IMR-90 (cell line): ENCODE data around the gene KATNB1. TPM values are rescaled to one million over a fixed set of nuclear protein-coding genes. Genes with fewer than 3 reads are reported as not detected.

ENCODE experiments used
- ATAC-seq: fragments of 200-7000 bp; cut with Tn5 transposase; 2 replicates; pipeline ENCODE4 v1.9.1; 2020; ENCODE audit warnings: low read depth, mild to moderate bottlenecking, moderate library complexity
- BruUV-seq: library from RNA; stranded (reverse); fragments of 400-500 nt; replicated peaks from 2 replicates; lab custom pipeline; 2021; lab: Mats Ljungman, UMichigan
- CTCF ChIA-PET: fragments of 300-600 bp; formaldehyde crosslinking; extraction: SDS; loops from one replicate; lab custom pipeline; 2021; ENCODE audit warnings: antibody characterized with exemption; lab: Yijun Ruan, JAX
- POLR2A ChIA-PET: fragments of 300-600 bp; sonication (Branson Sonifier 250); formaldehyde crosslinking; loops from one replicate; lab custom pipeline; 2022; ENCODE audit warnings: antibody characterized with exemption; ENCODE audit not compliant: unreplicated experiment; lab: Charles Lee
- DNase-seq: peaks from one replicate; pipeline ENCODE4 v3.0.0; 2013
- H2AFZ ChIP-seq: replicated peaks from 2 replicates; pipeline ENCODE3; 2013; ENCODE audit warnings: low read length, mild to moderate bottlenecking; ENCODE audit not compliant: poor library complexity
- H2AK5ac ChIP-seq: 2 replicates; pipeline ENCODE4 v1.6.1; 2013; ENCODE audit warnings: low read depth, low read length, inconsistent platforms
- H2AK9ac ChIP-seq: replicated peaks from 2 replicates; pipeline ENCODE3; 2013; ENCODE audit warnings: mild to moderate bottlenecking, low read depth, low read length, moderate library complexity; ENCODE audit not compliant: poor library complexity
- H2BK120ac ChIP-seq: 2 replicates; pipeline ENCODE4 v1.6.1; 2013; ENCODE audit warnings: low read depth, low read length, inconsistent platforms
- H2BK15ac ChIP-seq: 3 replicates; pipeline ENCODE4 v1.6.1; 2013; ENCODE audit warnings: low read depth, low read length, inconsistent platforms
- H2BK20ac ChIP-seq: 2 replicates; pipeline ENCODE4 v1.6.1; 2013; ENCODE audit warnings: low read depth, mild to moderate bottlenecking, inconsistent platforms, low read length, moderate library complexity
- H2BK5ac ChIP-seq: 2 replicates; pipeline ENCODE4 v1.6.1; 2013; ENCODE audit warnings: mild to moderate bottlenecking, low read depth, low read length, inconsistent platforms; ENCODE audit not compliant: poor library complexity, severe bottlenecking
- H3K14ac ChIP-seq: replicated peaks from 2 replicates; pipeline ENCODE4 v1.6.1; 2013; ENCODE audit warnings: low read depth, low read length, inconsistent platforms
- H3K18ac ChIP-seq: 2 replicates; pipeline ENCODE4 v1.6.1; 2013; ENCODE audit warnings: low read depth, low read length, control low read depth
- H3K23ac ChIP-seq: 2 replicates; pipeline ENCODE4 v1.6.1; 2013; ENCODE audit warnings: low read depth, low read length, inconsistent platforms
- H3K27ac ChIP-seq: 2 replicates; pipeline ENCODE4 v1.5.1; 2013; ENCODE audit warnings: mild to moderate bottlenecking, control low read depth, low read length; ENCODE audit not compliant: insufficient read depth
- H3K27me3 ChIP-seq: 2 replicates; pipeline ENCODE4 v1.6.1; 2013; ENCODE audit warnings: low read length; ENCODE audit not compliant: control insufficient read depth, insufficient read depth
- H3K36me3 ChIP-seq: 2 replicates; pipeline ENCODE4 v1.6.1; 2013; ENCODE audit warnings: low read length, mixed read lengths; ENCODE audit not compliant: control insufficient read depth, insufficient read depth
- H3K4ac ChIP-seq: 2 replicates; pipeline ENCODE4 v1.6.1; 2013; ENCODE audit warnings: low read depth, low read length, inconsistent platforms
- H3K4me1 ChIP-seq: 2 replicates; pipeline ENCODE4 v1.6.1; 2013; ENCODE audit warnings: low read length, mixed read lengths; ENCODE audit not compliant: control insufficient read depth, insufficient read depth
- H3K4me2 ChIP-seq: 2 replicates; pipeline ENCODE4 v1.6.1; 2013; ENCODE audit warnings: low read depth, mild to moderate bottlenecking, control low read depth, low read length, moderate library complexity
- H3K4me3 ChIP-seq: 2 replicates; pipeline ENCODE4 v1.5.1; 2013; ENCODE audit warnings: low read depth, mild to moderate bottlenecking, control low read depth, low read length, moderate library complexity; ENCODE audit not compliant: insufficient read depth
- H3K56ac ChIP-seq: 2 replicates; pipeline ENCODE4 v1.6.1; 2013; ENCODE audit warnings: low read length, inconsistent platforms; ENCODE audit not compliant: insufficient read depth; ENCODE audit errors: extremely low read depth
- H3K79me1 ChIP-seq, 2 experiments: 2 replicates each; pipeline ENCODE4 v1.6.1; 2013; ENCODE audit warnings: low read length in 2 of 2, inconsistent platforms in 1 of 2, low read depth in 1 of 2
- H3K9ac ChIP-seq: 2 replicates; pipeline ENCODE4 v1.6.1; 2013; ENCODE audit warnings: low read depth, low read length, control low read depth
- H3K9me1 ChIP-seq: 2 replicates; pipeline ENCODE4 v1.6.1; 2013; ENCODE audit warnings: low read length, inconsistent platforms; ENCODE audit not compliant: insufficient read depth
- H3K9me3 ChIP-seq: 2 replicates; pipeline ENCODE4 v1.6.1; 2013; ENCODE audit warnings: low read length; ENCODE audit not compliant: control insufficient read depth, insufficient read depth
- H4K20me1 ChIP-seq: 2 replicates; pipeline ENCODE4 v1.6.1; 2013; ENCODE audit warnings: low read length, inconsistent platforms; ENCODE audit not compliant: insufficient read depth
- H4K5ac ChIP-seq: 2 replicates; pipeline ENCODE4 v1.6.1; 2013; ENCODE audit warnings: mild to moderate bottlenecking, low read depth, low read length, control low read depth
- H4K8ac ChIP-seq, 2 experiments: 2 replicates each; pipeline ENCODE4 v1.6.1; 2013; ENCODE audit warnings: low read depth in 2 of 2, low read length in 2 of 2, control low read depth in 1 of 2, inconsistent platforms in 1 of 2
- H4K91ac ChIP-seq: 2 replicates; pipeline ENCODE4 v1.6.1; 2013; ENCODE audit warnings: low read depth, low read length, inconsistent platforms; ENCODE audit not compliant: insufficient read depth
- BHLHE40 ChIP-seq: fragments of 150-350 bp; IDR thresholded peaks from 2 replicates; pipeline ENCODE4 v1.6.1; 2016; ENCODE audit warnings: mild to moderate bottlenecking, low read depth, low read length
- CEBPB ChIP-seq: IDR thresholded peaks from 2 replicates; pipeline ENCODE4 v1.6.1; 2012; ENCODE audit warnings: low read depth, low read length, improper control_type of control experiment
- CHD1 ChIP-seq: IDR thresholded peaks from 2 replicates; pipeline ENCODE4 v1.6.1; 2012; ENCODE audit warnings: low read depth, low read length, improper control_type of control experiment
- FOS ChIP-seq: fragments of 150-350 bp; IDR thresholded peaks from 2 replicates; pipeline ENCODE4 v1.6.1; 2016; ENCODE audit warnings: low read depth, low read length
- MAFK ChIP-seq: IDR thresholded peaks from 2 replicates; pipeline ENCODE4 v1.6.1; 2012; ENCODE audit warnings: low read depth, low read length, improper control_type of control experiment
- MAZ ChIP-seq: IDR thresholded peaks from 2 replicates; pipeline ENCODE4 v1.6.1; 2012; ENCODE audit warnings: low read depth, mild to moderate bottlenecking, low read length, improper control_type of control experiment, moderate library complexity, borderline replicate concordance
- MXI1 ChIP-seq: IDR thresholded peaks from 2 replicates; pipeline ENCODE4 v1.6.1; 2012; ENCODE audit warnings: low read depth, mild to moderate bottlenecking, low read length, moderate library complexity, borderline replicate concordance
- NFE2L2 ChIP-seq: fragments of 150-350 bp; IDR thresholded peaks from 2 replicates; pipeline ENCODE4 v1.6.1; 2016; ENCODE audit warnings: low read depth, mild to moderate bottlenecking, low read length
- POLR2A ChIP-seq: IDR thresholded peaks from 2 replicates; pipeline ENCODE4 v1.6.1; 2012; ENCODE audit warnings: mild to moderate bottlenecking, low read depth, low read length
- RAD21 ChIP-seq: IDR thresholded peaks from 2 replicates; pipeline ENCODE4 v1.6.1; 2012; ENCODE audit warnings: low read length, improper control_type of control experiment
- RCOR1 ChIP-seq: IDR thresholded peaks from 2 replicates; pipeline ENCODE4 v1.6.1; 2012; ENCODE audit warnings: mild to moderate bottlenecking, low read length, improper control_type of control experiment; ENCODE audit not compliant: insufficient replicate concordance
- RFX5 ChIP-seq: IDR thresholded peaks from 2 replicates; pipeline ENCODE4 v1.8.0; 2012; ENCODE audit warnings: low read depth, mild to moderate bottlenecking, low read length, moderate library complexity
- SMC3 ChIP-seq: fragments of 150-350 bp; IDR thresholded peaks from 2 replicates; pipeline ENCODE4 v1.6.1; 2016; ENCODE audit warnings: low read depth, mild to moderate bottlenecking, antibody characterized with exemption, low read length, moderate library complexity
- WGBS, 2 experiments: methylation state at CpG; one replicate each; pipeline versions ENCODE4 v1.1.5 to v1.1.7; 2013; ENCODE audit warnings: missing lambda C conversion rate in 2 of 2; ENCODE audit not compliant: insufficient read length in 1 of 2; ENCODE audit errors: extremely low coverage in 2 of 2; 5-methylcytosine and 5-hydroxymethylcytosine counted together
- dilution Hi-C: fragments of 300-500 bp; cut with HindIII; formaldehyde crosslinking; loops from one replicate; pipeline ENCODE4 v1.14.3; 2018; ENCODE audit warnings: low sequenced_read_pairs; ENCODE audit not compliant: unreplicated experiment
- in situ Hi-C: fragments of 300-500 bp; cut with MboI; formaldehyde crosslinking; loops from 3 replicates; pipeline ENCODE4 v1.14.3; 2019; ENCODE audit warnings: low sequenced_read_pairs, inconsistent platforms, mixed read lengths
- intact Hi-C: fragments of 100-400 bp; cut with micrococcal nuclease; formaldehyde crosslinking; loops from 2 replicates; pipeline ENCODE4 v1.10.0; 2022
- polyA plus RNA-seq, 3 experiments: library from polyadenylated mRNA; depleted of rRNA; stranded (reverse); fragments of >200 nt; gene quantifications; 2 replicates each; pipeline ENCODE4 v1.2.3, GENCODE V29; 2012; ENCODE audit warnings: low replicate concordance in 1 of 3
- total RNA-seq: library from RNA; depleted of rRNA; stranded (reverse); fragments of >200 nt; gene quantifications from 2 replicates; pipeline ENCODE4 v1.2.3, GENCODE V29; 2012
- TF ChIP-seq, protein P1 (sequence below): conservative IDR thresholded peaks from 2 replicates; pipeline ENCODE4 v1.5.1; 2012; ENCODE audit warnings: mild to moderate bottlenecking, low read depth, low read length, improper control_type of control experiment
- TF ChIP-seq, protein P2 (sequence below): fragments of 150-350 bp; IDR thresholded peaks from 2 replicates; pipeline ENCODE4 v1.6.1; 2016; ENCODE audit warnings: low read depth, mild to moderate bottlenecking, low read length, moderate library complexity, borderline replicate concordance

The KATNB1 gene
- total and polyA plus RNA-seq, 2 of the 4 experiments (the other 2 are of a cell fraction), result 10.9 to 23.5 TPM

DNA sequence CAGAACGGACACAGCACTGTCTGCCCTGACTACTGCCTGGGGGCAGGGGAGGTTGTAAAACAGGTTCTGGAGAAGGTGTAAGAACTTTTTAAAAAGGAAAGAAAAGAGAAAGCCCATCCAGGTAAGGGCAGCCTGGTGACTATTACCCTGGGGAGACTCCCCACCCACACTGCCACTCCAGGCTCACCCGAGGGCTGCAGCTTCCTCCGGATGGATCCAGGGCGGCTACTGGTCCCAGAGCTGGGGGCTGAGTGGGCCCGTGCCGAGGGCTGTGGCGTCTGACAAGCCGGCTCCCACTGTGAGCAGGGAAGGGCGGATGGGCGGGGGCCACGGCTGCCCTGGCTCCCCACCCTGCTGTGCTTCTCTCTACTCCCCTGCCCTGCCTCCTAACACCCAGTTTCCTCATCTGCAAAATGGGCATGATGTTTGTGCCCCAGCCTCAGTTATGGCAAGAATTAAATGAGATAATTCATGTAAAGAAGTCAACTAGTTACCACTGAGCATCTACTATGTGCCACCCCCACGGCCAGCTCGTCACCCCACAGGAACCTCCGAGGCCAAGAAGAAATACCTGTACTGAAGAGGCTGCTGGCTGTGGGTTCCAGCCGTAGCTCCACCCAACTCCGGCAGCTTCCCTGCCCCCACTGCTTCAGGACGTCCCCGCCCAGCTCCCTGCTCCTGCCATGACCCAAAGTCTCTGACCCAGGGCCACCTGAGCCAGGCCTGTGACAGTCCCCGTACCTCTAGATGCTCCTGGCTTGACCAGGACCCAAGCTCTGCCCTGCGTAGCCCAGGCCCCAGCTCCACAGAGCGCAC is 24.2 kb downstream of the KATNB1 start:
- H2BK120ac ChIP-seq, result no peak overlapping the region
- peaks cover 59% of the 10 kb centered on the region for H3K36me3 ChIP-seq
- dilution Hi-C loops (no loop called here), in situ Hi-C loops (loop anchor here (10.0 kb wide), 2 partner anchors 105 to 245 kb away; partner anchors contain the start of genes USB1 and ZNF319), intact Hi-C loops (no loop called here)
- TF ChIP-seq MXI1 (no peak), POLR2A (no peak), MAFK (no peak), FOS (no peak), SMC3 (no peak), CEBPB (no peak), MAZ (no peak), RCOR1 (no peak), RFX5 (no peak), BHLHE40 (no peak), RAD21 (no peak), CHD1 (no peak), NFE2L2 (no peak)
- TF ChIP-seq, protein P1, sequence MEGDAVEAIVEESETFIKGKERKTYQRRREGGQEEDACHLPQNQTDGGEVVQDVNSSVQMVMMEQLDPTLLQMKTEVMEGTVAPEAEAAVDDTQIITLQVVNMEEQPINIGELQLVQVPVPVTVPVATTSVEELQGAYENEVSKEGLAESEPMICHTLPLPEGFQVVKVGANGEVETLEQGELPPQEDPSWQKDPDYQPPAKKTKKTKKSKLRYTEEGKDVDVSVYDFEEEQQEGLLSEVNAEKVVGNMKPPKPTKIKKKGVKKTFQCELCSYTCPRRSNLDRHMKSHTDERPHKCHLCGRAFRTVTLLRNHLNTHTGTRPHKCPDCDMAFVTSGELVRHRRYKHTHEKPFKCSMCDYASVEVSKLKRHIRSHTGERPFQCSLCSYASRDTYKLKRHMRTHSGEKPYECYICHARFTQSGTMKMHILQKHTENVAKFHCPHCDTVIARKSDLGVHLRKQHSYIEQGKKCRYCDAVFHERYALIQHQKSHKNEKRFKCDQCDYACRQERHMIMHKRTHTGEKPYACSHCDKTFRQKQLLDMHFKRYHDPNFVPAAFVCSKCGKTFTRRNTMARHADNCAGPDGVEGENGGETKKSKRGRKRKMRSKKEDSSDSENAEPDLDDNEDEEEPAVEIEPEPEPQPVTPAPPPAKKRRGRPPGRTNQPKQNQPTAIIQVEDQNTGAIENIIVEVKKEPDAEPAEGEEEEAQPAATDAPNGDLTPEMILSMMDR, result no peak
- TF ChIP-seq, protein P2, sequence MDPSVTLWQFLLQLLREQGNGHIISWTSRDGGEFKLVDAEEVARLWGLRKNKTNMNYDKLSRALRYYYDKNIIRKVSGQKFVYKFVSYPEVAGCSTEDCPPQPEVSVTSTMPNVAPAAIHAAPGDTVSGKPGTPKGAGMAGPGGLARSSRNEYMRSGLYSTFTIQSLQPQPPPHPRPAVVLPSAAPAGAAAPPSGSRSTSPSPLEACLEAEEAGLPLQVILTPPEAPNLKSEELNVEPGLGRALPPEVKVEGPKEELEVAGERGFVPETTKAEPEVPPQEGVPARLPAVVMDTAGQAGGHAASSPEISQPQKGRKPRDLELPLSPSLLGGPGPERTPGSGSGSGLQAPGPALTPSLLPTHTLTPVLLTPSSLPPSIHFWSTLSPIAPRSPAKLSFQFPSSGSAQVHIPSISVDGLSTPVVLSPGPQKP, result no peak
- H3K4ac ChIP-seq, result no peak overlapping the region
- no peak overlapping the region for H3K18ac ChIP-seq
- H2AFZ ChIP-seq, result no peak overlapping the region
- no peaks in the 10 kb centered on the region for H3K27me3 ChIP-seq
- no peak overlapping the region for H4K91ac ChIP-seq
- ChIA-PET POLR2A (no interaction called here), CTCF (no interaction called here)
- peaks cover 5 to 14% of the 10 kb centered on the region in 2 experiments; a peak in 2 of 4 replicates for H3K79me1 ChIP-seq
- no peak overlapping the region for H2BK20ac ChIP-seq
- H4K8ac ChIP-seq, result no peak overlapping the region
- no peak overlapping the region for H2BK5ac ChIP-seq
- no peak overlapping the region for H3K27ac ChIP-seq
- H3K23ac ChIP-seq, result no peak overlapping the region
- 93% methylated on average over 3 of the region's 21 CpGs; no CpG with 5 or more reads in 1 of the 2 experiments for WGBS, 2 experiments
- DNase-seq (no peak), ATAC-seq (no peak)
- no peak overlapping the region for H3K9ac ChIP-seq
- BruUV-seq, result no TSS peak
- no peak overlapping the region for H3K56ac ChIP-seq
- peaks cover 8% of the 10 kb centered on the region for H3K4me1 ChIP-seq
- no peaks in the 10 kb centered on the region for H3K9me3 ChIP-seq
- H2BK15ac ChIP-seq, result no peak overlapping the region
- H3K4me2 ChIP-seq, result no peak overlapping the region
- no peak overlapping the region for H2AK9ac ChIP-seq
- H4K20me1 ChIP-seq, result peaks cover 3% of the 10 kb centered on the region; the same call in 1 of the 2 replicates
- H4K5ac ChIP-seq, result no peak overlapping the region
- no peak overlapping the region for H3K14ac ChIP-seq
- H2AK5ac ChIP-seq, result 0 out of 2 replicates have a peak overlapping the region, but pooled peaks have one; percentile 16
- peaks cover 4% of the 10 kb centered on the region for H3K9me1 ChIP-seq
- H3K4me3 ChIP-seq, result no peak overlapping the region
